Fibroblast of lung (primary cell): Measurements from ENCODE around the gene SVEP1.

Experiments
- EZH2 ChIP-seq: IDR thresholded peaks from 2 replicates; pipeline ENCODE4 v1.5.1; 2012; ENCODE audit warnings: low read length, control low read depth, mild to moderate bottlenecking; ENCODE audit errors: missing control alignments
- TF ChIP-seq, protein P1 (sequence below), 2 donors: IDR thresholded peaks in 1 of 2; conservative IDR thresholded peaks in 1 of 2; 1 replicate in 1 of 2; 2 replicates in 1 of 2; pipeline ENCODE4 v1.5.1; 2011 to 2012; ENCODE audit warnings: low read length in 2 of 2, control low read depth in 1 of 2, inconsistent platforms in 1 of 2, low read depth in 1 of 2, mild to moderate bottlenecking in 1 of 2

DNA sequence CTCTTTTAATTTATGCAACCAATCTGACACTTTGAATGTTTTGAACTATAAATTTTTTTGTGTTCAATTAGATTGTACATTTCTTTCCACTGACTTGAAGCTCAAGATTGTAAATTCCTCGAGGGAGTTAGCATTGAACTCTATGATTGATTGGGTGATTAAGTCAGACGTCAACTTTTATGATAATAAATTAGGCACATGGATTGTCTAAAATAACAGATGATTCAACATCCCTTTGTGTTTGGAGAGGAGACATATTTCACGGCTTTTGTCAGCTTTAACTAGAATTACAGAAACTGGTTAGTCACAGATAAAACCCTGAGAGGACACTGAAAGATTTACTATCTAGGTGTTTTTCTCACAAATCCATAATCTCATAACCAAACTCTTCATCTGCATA, 209.2 kb downstream of the SVEP1 start:
- no peak for TF ChIP-seq EZH2
- TF ChIP-seq, protein P1, sequence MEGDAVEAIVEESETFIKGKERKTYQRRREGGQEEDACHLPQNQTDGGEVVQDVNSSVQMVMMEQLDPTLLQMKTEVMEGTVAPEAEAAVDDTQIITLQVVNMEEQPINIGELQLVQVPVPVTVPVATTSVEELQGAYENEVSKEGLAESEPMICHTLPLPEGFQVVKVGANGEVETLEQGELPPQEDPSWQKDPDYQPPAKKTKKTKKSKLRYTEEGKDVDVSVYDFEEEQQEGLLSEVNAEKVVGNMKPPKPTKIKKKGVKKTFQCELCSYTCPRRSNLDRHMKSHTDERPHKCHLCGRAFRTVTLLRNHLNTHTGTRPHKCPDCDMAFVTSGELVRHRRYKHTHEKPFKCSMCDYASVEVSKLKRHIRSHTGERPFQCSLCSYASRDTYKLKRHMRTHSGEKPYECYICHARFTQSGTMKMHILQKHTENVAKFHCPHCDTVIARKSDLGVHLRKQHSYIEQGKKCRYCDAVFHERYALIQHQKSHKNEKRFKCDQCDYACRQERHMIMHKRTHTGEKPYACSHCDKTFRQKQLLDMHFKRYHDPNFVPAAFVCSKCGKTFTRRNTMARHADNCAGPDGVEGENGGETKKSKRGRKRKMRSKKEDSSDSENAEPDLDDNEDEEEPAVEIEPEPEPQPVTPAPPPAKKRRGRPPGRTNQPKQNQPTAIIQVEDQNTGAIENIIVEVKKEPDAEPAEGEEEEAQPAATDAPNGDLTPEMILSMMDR (conservative IDR thresholded peaks at IDR 0.05 in 1 of 2, IDR thresholded peaks at IDR 0.05 in 1 of 2; ENCODE audit: low read depth in 1 of 2, low read length in 2 of 2): no peak
